ENCODE results near the gene AFM. TPM values are rescaled to one million over a fixed set of nuclear protein-coding genes. Genes with fewer than 3 reads are reported as not detected.
"Not testable (repeated sequence)": the region's sequence is repeated elsewhere in the genome, so short reads cannot be mapped to it uniquely, and the experiment has no call there.

Gene AFM
- polyA plus RNA-seq, 12 donors, result 0.08 to 0.22 (median 0.11) TPM; not detected in 8

GRCh38 chr4:73499996-73500765, 18.6 kb downstream of the AFM start:
- DNase-seq, result no peak

DNA sequence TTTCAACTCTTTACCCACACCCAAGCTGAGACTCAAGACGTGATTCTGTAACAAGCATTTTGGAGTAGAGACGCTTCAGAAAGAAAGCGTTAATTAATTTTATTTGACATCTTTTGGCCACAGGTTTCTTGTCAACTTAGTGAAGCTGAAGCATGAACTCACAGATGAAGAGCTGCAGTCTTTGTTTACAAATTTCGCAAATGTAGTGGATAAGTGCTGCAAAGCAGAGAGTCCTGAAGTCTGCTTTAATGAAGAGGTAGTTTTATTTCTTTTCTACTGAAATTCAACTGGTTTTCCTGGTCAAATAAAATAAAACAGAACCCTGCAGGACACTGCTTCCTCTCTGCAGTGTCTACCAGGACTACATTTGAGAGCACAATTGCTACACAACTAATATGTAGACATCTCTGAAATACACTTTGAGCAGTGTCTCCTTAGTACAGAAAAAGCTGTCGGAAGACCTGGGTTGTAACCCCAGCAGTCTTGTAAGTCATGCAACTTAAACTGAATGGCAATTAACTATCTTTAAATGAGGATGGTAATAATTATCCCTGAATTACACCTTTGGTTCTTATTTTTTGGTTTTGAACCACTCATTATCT, 20.2 kb downstream of the AFM start:
- DNase-seq, result no peak

GRCh38 chr4:73505567-73505966, 24.0 kb downstream of the AFM start:
- no peak for DNase-seq

GRCh38 chr4:73507541-73507940, 26.0 kb downstream of the AFM start:
- DNase-seq, result no peak

DNA sequence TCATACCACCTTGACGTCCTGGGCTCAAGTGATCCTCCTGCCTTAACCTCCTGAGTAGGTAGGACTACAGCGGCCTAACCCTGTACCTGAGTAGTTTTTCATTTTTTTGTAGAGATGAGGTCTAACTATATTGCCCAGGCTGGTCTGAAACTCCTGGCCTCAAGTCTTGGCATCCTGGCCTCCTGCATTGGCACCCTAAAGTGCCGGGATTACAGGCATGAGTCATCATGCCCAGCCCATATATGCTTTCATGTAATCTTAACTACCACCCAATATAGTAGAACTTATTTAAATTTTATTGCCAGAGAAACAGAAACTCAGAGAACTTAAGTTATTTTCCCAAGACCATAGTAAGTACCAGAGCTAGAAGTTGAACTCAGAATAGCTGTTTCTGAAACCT, 27.1 kb downstream of the AFM start:
- no peak for DNase-seq

DNA sequence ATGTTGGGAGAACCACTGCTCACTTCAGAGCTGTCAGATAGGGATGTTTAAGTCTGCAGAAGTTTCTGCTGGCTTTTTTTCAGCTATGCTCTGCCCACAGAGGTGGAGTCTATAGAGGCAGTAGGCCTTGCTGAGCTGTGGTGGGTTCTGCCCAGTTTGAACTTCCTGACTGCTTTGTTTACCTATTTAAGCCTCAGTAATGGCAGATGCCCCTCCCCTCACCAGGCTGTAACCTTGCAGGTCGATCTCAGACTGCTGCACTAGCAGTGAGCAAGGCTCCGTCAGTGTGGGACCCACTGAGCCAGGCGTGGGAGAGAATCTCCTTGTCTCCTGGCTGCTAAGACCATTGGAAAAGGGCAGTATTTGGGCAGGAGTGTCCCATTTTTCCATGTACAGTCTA, 36.8 kb downstream of the AFM start:
- no peak for DNase-seq

DNA sequence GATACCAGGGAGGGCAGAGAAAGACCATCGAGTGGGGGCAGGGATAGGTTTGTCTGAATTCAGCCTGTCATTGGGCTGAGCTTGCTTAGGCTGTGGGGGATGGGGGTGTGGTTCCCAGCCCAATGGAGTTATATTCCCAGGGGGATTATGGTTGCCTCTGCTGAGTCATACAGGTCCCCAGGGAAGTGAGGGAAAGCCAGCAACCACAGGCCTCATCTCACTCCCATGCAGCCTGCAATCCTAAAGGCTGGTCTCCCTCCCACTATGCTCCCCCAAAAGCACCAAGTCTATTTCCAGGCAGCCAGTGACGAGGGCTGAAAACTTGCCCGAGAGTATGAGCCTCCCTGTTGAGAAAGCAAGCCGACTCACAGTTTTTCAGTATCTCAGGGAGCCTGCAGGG, 39.3 kb downstream of the AFM start:
- no peak for DNase-seq

- no peak for DNase-seq
Measured at GRCh38 chr4:73523126-73523525, 41.6 kb downstream of the AFM start.

DNA sequence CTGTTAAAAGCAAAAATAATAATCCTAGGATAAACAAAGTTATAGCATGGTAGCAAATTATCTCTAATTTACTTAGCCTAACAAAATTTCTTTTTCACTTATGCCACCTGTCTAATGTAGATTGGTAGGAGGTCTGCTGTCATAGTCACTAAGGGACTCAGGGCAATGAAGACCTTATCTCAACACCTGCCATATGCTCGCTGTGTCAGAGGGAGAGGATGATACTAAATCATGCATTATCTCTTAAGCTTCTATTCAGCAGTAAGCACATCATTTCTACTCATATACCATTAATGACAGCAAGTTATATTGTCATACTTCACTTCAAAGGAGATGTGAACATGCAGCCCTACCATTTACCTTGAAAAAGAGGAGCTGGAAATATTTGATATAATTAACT, 44.1 kb downstream of the AFM start:
- DNase-seq, result no peak

- DNase-seq, result no peak
Measured at GRCh38 chr4:73527196-73527595, 45.7 kb downstream of the AFM start.

- DNase-seq, result no peak
Measured at GRCh38 chr4:73528171-73528570, 46.6 kb downstream of the AFM start.

DNA sequence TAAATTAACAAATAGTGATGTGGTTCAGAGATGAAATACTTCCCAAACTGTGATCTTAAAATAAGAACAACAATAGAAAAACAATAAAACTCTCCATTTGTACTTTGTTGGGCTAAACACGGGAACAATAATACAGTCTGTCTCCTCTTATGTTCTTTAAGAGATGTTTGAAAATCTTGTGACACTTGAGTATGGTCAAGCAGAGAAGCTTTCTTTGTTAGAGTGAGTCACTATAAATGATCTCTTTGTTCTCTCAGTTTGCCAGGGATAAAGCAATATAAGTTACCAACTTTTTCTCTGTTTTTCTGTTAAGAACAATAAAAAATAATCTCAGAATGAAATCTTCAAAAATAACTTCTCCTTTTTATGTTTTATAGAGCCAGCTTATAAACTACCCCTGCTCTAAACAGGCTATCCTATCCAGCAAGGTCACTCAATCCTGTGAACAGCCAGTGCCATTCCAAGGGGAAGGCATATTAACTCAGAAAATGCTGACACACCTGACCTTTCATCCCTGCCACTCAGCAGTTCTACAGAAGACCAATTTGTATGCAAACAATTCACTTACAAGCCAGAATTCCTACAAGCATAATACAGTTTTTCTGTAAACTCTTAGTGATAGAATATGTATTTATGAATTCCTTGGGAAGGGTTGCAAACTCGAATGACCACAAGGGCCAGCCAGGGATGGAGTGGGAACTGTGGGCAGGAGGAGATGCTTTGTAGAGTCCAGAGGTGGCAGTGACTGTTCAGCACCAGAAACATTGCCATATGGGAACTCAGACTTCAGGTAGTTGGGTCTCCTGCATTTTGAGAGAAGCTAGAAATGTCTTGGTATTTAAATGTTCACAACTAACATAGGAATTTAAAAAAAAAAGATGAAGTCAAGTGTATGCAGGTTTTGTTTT, 52.2 kb downstream of the AFM start:
- no peak for DNase-seq

GRCh38 chr4:73538162-73538561, 56.6 kb downstream of the AFM start:
- no peak for DNase-seq

DNA sequence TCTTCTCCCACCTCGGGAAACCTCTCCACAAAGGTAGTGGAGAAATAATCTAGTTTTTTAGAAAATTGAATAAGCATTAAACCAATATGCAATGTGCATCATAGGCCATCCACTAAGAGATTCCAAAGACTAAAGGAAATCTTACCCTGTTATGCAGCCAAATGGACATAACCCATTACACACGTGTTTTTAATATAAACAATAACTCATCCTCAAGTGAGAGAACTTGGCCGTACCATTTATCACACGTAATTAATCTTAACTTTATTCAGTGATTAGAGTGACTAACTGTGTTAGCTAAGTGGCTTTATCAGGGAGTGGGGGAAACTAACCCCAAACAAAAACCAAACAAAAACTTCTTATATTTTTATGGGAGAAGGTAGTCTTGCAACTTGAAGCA, 57.8 kb downstream of the AFM start:
- no peak for DNase-seq

DNA sequence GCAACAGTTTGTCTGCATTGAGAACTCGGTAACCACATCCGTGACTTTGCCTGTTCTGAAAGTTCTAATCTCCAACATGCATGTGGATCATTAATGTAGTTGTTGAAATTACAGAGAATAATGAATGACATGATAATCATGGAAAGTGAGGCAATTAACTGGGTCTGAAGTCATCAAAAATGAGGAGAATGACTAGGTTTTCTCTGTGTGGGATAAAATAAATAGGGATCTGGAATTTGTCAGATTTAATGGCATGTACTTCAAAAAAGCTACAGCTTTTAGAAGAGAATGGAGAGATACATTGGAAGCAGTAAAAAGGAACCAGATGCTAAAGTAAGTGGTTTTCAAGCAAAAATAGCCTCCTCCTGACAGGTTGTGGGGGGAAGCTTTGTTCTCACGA, 59.3 kb downstream of the AFM start:
- no peak for DNase-seq

GRCh38 chr4:73541251-73541650, 59.7 kb downstream of the AFM start:
- DNase-seq, result no peak

DNA sequence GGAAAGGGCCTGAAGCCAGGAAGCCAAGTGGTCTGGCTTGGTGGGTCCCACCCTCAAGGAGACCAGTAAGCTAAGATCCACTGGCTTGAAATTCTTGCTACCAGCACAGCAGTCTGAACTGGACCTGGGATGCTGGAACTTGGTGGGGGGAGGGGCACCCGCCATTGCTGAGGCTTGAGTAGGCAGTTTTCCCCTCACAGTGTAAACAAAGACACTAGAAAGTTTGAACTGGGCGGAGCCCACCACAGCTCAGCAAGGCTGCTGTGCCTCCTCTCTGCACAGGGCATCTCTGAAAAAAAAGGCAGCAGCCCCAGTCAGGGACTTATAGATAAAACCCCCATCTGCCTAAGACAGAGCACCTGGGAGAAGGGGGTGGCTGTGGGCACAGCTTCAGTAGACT, 63.1 kb downstream of the AFM start:
- DNase-seq, result no peak

GRCh38 chr4:73550865-73551264, 69.3 kb downstream of the AFM start:
- DNase-seq, result not testable (repeated sequence)
